ENCODE results near the gene AFF3.
"Not testable (repeated sequence)": the region's sequence is repeated elsewhere in the genome, so short reads cannot be mapped to it uniquely, and the experiment has no call there.

AFF3 gene

GRCh38 chr2:99688699-99689098 lies 453.7 kb downstream of the AFF3 start:
- no peak for FAIRE-seq

GRCh38 chr2:99682275-99683060 lies 459.9 kb downstream of the AFF3 start:
- DNase-seq (ENCODE audit: low spot score) (no peak), FAIRE-seq (no peak)

More at GRCh38 chr2:99688699-99689098, 453.7 kb downstream of the AFF3 start:
- no peak for DNase-seq (ENCODE audit: low spot score)

GRCh38 chr2:99680946-99681345 lies 461.4 kb downstream of the AFF3 start:
- no peak for DNase-seq (ENCODE audit: low spot score)
- FAIRE-seq = no peak

GRCh38 chr2:99679518-99679917 lies 462.9 kb downstream of the AFF3 start:
- DNase-seq (ENCODE audit: low spot score) (no peak), FAIRE-seq (no peak)

- no peak for DNase-seq (ENCODE audit: low spot score)
- no peak for FAIRE-seq
Observed at GRCh38 chr2:99678625-99679024, 463.8 kb downstream of the AFF3 start.

- FAIRE-seq = no peak
- no peak for DNase-seq (ENCODE audit: low spot score)
Observed at GRCh38 chr2:99677814-99678213, 464.6 kb downstream of the AFF3 start.

GRCh38 chr2:99675130-99675661 lies 467.2 kb downstream of the AFF3 start:
- DNase-seq (ENCODE audit: low spot score) = no peak
- no peak for FAIRE-seq

- no peak for FAIRE-seq
Observed at GRCh38 chr2:99674090-99674489, 468.3 kb downstream of the AFF3 start.

GRCh38 chr2:99672766-99673350 lies 469.5 kb downstream of the AFF3 start:
- DNase-seq (ENCODE audit: low spot score) = no peak
- FAIRE-seq = no peak

More at GRCh38 chr2:99674090-99674489, 468.3 kb downstream of the AFF3 start:
- DNase-seq (ENCODE audit: low spot score) = no peak

GRCh38 chr2:99670768-99671734 lies 471.3 kb downstream of the AFF3 start:
- DNase-seq (ENCODE audit: low spot score) = no peak
- no peak for FAIRE-seq

- no peak for DNase-seq (ENCODE audit: low spot score)
- no peak for FAIRE-seq
Observed at GRCh38 chr2:99666256-99666655, 476.1 kb downstream of the AFF3 start.

GRCh38 chr2:99663641-99664040 lies 478.7 kb downstream of the AFF3 start:
- no peak for FAIRE-seq

GRCh38 chr2:99662761-99663341 lies 479.5 kb downstream of the AFF3 start:
- FAIRE-seq (peak; percentile 92), DNase-seq (ENCODE audit: low spot score) (peak; percentile 74)

More at GRCh38 chr2:99663641-99664040, 478.7 kb downstream of the AFF3 start:
- no peak for DNase-seq (ENCODE audit: low spot score)

GRCh38 chr2:99661761-99662160 lies 480.6 kb downstream of the AFF3 start:
- not testable (repeated sequence) for FAIRE-seq; DNase-seq (ENCODE audit: low spot score)

GRCh38 chr2:99660616-99661406 lies 481.6 kb downstream of the AFF3 start:
- FAIRE-seq (no peak), DNase-seq (ENCODE audit: low spot score) (no peak)

GRCh38 chr2:99659874-99660273 lies 482.5 kb downstream of the AFF3 start:
- FAIRE-seq = no peak

GRCh38 chr2:99657691-99658258 lies 484.6 kb downstream of the AFF3 start:
- FAIRE-seq = no peak
- no peak for DNase-seq (ENCODE audit: low spot score)

More at GRCh38 chr2:99659874-99660273, 482.5 kb downstream of the AFF3 start:
- DNase-seq (ENCODE audit: low spot score) = no peak

- no peak for DNase-seq (ENCODE audit: low spot score)
- FAIRE-seq = no peak
Observed at GRCh38 chr2:99656994-99657393, 485.4 kb downstream of the AFF3 start.

- FAIRE-seq = no peak
- no peak for DNase-seq (ENCODE audit: low spot score)
Observed at GRCh38 chr2:99653433-99653832, 489.0 kb downstream of the AFF3 start.

GRCh38 chr2:99652862-99653261 lies 489.5 kb downstream of the AFF3 start:
- no peak for DNase-seq (ENCODE audit: low spot score)
- FAIRE-seq = no peak
